Stimulated activated CD8-positive, alpha-beta memory T cell treated with anti-CD3 and anti-CD28 coated beads, Interleukin-15, amount 100 ng/mL, for 48 hours (primary cell): Measurements from ENCODE around the gene CDK6.

ENCODE experiments used
- DNase-seq, 2 donors: peaks; one replicate each; pipeline ENCODE4 v3.0.0-alpha.2; 2020; ENCODE audit warnings: low read depth in 2 of 2

Gene CDK6

DNA sequence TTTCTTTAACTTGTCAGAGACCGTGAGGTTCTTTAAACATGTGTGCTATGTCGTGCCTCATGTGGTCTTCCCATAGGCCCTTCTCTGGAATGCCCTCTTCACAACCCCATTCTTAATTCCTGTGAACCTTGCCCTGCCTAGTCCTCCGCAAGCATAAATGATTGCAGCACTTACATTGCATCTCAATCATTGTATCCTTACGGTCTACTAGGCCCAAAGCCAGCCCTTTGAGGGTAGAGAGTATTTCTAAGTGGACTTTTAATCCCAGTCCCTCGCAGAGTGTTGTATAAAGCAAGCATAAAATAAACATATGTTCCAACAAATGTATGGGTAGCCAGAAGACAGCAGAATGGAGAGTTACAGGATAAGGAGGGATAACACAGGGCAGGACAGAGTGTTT is 154.0 kb downstream of the CDK6 start:
- no peak for DNase-seq

DNA sequence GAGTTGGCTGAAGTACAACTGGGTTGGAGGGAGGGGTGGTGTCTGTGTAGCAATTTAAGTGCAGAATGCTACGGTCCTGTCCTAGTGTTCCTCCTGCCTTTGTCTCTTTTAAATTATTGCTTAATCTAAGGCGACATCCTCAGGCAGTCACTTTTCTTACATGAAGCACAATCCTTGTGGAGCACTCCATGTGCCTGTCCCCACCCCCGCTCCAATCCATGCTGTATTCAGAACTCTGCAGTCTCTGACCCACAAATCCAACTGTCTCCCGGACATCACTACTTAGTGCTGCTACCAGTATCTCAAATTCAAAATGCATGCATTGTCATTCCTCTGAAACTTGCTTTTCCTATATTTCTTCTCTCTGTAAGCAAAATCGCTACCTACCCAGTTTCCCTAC is 154.7 kb downstream of the CDK6 start:
- DNase-seq, result no peak

DNA sequence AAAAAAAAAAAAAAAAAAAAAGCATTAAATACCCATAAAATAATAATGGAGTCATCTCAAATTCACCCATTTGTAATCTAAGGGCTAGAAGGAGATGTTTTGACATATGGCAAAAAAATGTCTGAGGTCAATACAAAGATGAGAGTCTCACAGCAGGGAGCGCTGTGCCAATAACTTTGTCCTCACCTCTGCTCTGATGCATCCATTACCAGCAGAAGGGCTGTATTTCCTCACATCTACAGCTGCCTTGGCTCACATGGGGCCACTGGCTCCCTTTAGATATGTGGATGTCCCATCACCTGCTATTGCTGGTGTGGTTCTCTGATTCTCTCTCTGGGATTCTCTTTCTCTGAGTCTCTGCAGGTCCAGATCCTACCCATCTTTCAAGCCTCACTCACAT is 155.9 kb downstream of the CDK6 start:
- DNase-seq, result no peak

DNA sequence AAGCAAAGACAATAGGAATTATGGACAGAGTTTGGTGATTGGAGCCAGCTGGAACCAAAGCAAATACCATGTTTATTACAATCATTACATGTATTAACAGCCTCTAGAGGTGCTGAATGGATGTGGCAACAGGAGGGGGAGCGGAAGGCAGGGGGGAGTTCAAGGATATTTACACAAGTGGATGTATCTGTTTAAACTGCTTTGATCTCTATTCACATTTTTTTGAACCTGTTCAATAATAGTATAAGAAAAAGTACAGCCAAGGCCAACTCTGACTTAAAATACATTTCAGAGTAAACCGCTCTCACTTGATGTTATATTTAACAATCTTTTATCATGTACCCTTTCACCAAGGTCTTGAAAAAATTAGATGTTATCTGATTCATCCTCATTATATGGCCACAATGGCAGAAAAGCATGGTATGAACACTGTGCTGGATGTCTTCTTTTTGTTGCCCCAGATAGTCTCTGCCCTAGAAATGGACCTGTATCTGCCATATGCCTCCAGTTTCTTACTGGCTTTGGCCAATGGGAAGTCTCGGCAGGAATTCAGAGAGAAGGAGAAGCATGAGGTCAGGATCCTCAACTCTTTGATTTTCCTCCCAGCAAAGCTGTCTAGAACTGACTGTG is 158.0 kb downstream of the CDK6 start:
- DNase-seq, result no peak

DNA sequence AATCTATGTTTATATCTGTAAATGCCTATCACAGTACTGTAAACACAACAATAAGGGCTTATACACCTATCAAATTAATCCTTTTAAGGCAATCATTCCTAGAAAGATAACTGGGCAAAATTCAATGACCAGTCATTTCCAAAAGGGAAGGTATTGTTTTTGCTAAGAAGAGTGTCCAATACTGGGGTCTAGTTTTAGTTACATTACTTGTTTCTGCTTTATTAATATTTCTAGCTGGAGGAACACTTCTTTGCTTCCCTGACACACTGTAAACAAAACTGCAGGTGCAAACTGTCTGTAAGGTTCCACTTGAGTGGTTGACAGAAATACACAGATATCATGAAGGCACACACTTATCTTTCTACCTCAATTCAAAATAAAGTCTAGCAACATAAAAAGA is 162.0 kb downstream of the CDK6 start:
- DNase-seq, result no peak

DNA sequence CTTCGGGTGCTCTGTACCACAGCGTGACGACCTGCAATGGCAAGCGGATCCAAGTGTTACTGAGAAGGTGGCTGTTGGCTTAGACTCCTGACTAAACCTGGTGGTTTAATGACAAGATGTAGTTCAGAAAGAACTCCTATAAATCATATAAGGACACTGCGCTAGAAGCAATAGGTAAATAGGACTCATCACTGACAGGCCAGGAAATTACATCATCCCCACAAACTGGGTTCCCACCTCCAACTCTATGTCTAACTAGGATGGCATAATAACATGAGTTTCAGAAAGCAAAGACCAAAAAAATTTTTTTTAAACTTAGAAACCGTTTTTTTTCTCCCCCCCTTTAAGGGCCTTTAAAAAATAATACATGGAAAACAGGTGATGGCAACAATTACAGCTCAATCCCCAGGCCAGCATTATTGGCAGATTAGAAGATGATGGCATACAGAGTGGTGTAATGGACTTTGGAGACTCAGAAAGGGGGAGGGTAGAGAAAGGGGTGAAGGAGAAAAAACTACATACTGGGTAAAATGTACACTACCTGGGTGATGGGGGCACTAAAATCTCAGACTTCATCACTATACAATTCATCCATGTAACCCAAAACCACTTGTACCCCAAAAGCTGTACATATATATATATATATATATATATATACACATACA is 164.7 kb downstream of the CDK6 start:
- no peak for DNase-seq

DNA sequence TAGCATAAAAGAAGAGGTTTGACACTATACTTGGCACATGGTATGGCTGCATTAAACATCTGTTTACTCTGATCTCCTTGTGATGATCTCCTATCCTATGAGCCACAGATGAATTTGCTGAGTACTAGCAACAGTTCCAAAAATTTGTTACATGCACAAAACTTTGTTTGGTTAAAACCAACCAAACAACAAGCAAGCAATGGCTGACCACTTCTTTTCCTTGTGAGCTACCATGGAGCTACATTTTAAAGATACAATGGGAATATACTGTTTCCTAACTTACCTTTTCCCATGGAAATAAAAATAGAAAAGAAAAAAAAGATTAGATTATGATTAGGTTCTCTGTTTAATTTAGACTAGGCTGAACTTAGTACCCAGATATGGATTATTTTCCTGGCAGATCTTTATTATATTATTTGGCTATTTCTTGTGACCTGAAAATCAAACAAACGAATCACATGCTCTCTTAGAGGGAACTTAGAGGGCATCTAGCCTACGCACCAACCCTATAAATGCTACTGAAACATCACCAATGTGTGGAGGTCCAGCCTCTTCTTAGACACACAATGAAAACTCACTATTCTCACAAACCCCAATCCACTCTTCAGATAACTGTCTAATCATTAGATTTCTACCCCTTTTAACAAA is 166.0 kb downstream of the CDK6 start:
- DNase-seq, result no peak

DNA sequence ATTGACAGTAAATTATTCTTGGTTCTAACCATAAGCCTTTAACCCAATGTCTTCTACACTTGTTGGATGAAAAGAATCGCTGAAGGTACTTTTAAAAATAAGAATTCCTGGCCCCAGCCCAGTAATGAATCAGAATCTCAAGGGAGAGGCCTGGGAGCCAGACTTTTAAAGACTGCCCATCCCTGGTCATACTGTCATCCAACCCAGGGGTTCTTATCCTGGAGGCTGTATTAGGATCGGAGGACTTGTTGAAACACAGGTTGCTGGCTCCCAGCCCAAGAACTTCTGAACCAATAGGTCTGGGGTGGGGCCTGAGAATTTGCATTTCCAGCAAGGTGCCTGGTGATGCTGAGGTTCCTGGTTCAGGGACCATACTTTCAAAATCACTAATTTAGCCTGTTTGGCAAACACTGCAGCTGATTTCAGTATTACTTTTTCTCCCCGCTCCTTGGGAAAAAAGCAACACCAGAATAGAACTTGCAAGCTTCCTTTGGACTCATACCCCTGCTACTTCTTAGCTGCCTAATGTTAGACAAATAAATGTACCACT is 166.7 kb downstream of the CDK6 start:
- no peak for DNase-seq

DNA sequence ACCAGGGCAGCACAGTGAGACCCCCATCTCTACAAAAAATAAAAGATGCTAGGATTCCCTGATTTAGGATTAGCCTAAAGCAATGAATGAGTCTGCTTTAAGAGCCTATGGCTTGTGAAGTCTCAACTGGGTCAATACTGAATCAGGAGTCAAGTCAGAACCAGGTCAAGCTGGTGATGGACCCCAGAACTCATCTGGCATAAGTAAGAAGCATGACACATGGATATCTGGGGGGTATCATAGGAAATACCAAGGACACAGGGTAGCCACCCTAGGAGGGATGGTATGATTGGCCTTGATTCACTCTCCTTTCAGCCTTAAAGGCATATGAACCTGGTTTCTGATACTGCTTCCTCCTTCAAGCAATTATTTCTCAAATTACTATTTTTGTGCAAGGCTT is 167.8 kb downstream of the CDK6 start:
- no peak for DNase-seq

DNA sequence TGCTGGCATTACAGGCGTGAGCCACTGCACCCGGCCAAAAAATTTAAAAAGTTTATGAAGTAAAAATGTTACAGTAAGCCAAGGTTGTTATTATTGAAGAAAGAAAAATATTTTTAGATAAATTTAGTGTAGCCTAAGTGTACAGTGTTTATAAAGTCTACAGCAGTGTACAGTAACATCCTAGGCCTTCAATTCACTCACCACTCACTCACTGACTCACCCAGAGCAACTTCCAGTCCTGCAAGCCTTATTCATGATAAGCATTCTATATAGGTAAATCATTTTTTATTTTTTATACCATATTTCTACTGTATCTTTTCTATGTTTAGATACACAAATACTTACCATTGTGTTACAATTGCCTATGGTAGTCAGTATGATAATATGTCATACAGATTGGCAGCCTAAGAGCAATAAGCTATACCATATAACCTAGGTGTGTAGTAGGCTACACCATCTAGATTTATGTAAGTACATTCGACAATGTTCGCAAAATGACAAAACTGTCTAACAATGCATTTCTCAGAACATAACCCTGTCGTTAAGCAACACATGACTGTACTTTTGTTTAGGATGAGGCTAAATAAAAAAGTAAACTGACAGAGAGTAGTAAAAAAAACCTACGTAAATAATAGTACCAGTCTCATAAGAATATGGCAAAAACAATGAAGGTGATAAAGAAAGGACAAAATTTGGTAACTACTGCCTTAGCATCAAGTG is 168.4 kb downstream of the CDK6 start:
- DNase-seq, result no peak

DNA sequence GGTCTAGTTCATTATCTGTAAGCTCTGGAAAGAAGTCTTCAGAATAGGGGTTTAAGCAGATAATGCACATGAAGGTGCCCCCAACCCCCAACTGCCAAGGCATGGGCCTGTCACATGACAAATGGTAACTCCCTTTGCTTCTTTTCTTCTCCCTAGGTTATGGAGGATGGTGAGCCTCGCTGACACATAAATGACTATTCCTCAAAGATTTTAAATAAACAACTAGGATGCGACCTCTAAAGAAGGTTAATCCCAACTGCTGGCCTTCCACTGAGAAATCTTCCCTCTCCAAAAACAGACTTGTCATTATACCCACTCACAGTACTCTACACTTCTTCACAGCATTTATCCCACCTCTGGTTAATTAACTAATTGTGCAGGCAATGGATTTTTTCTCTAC is 170.4 kb downstream of the CDK6 start:
- no peak for DNase-seq

DNA sequence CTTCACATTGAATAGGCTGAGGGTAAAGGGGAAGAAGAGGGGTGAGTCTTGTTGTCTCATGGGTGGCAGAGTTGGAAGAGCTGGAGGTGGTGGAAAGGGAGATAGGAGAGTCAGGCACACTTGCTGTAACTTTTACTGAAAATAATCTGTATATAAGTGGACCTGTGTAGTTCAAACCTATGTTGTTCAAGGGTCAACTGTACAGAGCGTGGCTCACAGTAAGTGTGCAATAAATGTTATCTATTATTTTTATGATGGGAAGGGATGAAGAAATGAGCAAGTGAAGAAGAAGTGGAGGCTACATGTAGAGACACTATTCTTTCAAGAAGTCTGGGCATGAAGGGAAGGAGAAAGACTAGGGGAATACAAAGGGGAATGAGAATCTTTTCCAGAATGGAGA is 174.7 kb downstream of the CDK6 start:
- DNase-seq, result no peak

DNA sequence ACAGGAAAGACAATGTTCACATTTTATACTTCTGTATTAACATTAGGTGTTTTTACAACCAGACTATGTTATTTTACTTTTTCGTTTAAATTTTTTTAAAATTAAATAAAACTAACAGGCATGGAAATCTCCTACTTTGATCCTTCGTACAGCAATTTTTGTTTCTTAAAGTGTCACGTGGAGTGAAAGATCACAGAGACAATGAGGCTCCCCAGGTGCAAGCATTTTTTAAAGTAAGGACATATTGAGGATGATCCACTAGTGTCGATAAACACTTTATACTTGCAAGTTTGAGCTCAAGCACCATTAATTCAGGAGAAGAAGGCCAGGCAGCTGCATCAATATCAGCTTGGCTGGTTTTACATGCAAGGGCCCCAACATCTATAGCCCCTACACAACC is 177.7 kb downstream of the CDK6 start:
- DNase-seq, result no peak

DNA sequence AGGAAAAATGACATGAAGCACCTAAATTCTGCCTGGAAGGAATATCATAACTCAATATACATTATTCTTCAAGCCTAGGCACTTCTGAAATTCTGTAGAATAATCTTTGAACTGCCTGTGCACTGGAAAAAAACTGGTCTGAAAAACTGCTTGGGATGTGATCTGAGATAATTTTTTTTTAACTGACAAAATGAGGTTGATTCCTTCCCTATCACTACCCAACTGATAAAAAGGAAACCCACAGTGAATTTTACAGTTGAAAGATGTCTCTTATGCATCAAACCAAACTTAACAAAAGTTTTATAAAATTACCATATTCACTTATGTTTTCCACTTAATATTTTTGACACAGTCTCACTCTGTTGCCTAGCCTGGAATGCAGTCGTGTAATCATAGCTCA is 179.0 kb downstream of the CDK6 start:
- no peak for DNase-seq

DNA sequence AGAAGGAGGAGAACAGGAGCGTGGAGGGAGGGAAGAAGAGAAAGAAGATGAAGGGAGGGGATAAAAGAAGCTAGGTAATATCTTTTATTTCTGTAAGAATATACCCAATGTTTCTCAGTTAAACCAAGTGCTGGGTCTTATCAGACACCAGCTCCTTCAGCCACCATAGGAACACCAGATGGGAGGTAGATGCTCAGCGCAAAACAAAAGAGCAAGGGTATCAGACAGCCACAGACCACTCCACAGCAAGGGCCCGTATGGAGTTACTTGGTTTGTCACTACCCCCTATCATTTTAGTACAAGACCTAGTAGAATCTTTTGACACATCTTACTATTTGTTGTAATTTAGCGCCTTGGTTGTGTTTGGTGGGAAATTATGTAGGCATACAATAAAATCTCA is 180.3 kb downstream of the CDK6 start:
- DNase-seq, result no peak

DNA sequence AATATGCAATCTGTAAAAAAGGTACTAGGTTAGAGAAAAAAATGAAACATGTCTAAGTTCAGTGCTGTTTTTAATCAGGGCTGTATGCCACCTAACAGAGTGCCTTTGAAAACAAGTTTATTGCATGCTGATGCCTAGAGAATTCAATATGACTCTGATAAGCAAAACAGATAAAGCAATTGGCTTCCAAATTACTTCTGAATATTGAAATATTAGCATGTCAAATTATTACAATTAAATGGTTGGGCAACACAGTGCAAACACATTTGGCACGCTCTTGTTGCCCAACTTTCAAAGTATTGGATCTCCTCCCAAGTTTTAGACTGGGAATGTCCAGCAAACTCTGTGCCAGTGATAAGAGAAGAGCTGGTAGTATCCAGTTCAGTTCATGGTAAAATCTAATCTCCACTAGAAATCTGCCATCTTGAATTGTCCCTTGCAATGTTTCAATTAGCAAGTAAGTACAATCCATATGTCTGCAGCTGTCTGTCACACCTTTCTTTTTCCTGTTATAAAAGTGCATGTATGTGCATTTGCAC is 181.0 kb downstream of the CDK6 start:
- no peak for DNase-seq

DNA sequence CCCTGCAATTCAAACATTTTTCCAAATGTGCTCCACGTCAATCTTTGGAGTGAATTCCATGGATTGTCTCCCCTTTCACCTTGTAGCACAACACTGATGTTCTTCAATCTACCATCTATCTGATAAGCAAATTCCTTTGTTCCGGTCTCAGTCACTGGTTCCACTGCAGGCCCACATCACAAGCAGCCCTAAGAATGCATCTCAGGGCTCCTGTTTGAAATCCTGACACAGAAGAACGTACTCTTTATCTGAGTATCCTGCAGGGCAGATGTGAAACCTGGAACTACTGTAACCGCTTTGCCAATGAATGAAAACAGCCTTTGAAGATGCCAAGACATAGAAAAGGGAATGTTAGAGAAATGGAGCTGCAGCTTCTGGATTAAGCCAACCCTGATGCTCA is 183.2 kb downstream of the CDK6 start:
- DNase-seq, result no peak

DNA sequence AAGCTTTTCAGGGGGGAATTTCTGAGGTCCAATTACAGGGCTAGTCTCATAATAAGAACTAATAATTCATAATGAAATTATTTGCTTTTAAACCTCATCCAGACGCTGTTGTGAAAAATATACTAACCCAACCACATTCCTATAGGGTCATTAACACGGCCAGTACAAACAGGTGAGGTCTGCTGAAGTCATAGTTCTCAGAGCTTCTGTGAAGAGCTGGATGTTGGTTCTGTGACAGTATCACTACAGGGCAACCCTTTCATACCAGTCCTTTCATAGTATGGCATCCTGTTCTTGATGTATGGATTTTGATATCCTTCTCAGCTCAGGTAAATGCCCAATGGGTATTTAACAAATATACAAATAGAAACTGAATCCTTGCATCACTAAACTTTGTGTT is 183.8 kb downstream of the CDK6 start:
- DNase-seq, result no peak

DNA sequence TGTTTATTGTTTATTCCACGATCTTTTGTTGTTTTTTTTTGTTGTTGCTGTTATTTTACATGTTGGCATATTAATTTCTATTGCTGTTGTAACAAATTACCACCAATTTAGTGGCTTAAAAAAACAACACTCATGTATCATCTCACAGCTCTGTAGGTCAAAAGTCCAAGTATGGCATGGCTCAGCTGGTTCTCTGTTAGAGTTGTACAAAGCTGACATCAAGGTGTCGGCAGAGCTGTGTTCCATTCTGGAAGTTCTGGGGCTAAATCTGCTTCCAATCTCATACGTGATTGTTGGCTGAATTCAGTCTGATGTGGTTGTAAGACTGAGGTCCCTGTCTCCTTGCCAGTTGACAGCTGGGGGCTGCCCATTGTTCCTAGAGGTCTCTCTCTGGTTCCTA is 186.0 kb downstream of the CDK6 start:
- DNase-seq, result no peak

DNA sequence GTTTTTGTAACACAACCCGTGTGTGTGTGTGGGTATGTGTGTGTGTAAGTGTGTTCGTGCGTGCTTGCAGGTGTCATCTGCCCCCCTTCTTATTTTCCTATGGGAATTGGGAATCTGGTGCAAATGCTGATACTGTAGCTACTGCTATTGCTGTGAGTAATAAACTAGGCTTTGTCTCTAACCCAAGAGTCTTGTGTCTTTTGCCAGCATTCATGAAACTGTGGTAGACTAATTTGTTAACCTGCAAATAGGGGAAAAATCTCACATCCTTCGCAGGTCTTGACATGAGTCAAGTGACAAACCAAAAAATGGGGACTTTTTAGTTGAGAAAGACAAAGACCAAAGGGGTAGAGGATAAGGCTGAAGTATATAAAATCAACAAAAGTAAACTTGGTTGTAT is 188.3 kb downstream of the CDK6 start:
- DNase-seq, result no peak

DNA sequence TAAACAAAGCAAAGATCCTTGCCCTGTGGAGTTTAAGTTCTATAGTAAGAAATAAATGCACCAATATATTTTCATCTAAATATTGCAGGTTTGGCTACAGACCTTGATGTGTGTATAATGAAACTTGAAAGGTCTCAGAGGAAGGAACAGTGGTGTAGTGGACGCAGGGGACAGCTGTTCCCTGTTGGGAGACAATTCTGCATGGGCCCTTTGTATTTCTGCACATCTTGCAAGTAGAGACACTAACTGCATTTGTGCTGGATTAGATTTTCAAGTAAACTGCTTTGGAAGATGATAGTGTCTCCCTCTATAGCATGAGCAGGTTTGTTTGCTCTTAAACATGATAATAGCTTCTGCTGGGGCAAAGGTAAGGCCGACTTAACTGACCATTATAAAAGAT is 188.7 kb downstream of the CDK6 start:
- DNase-seq, result no peak

DNA sequence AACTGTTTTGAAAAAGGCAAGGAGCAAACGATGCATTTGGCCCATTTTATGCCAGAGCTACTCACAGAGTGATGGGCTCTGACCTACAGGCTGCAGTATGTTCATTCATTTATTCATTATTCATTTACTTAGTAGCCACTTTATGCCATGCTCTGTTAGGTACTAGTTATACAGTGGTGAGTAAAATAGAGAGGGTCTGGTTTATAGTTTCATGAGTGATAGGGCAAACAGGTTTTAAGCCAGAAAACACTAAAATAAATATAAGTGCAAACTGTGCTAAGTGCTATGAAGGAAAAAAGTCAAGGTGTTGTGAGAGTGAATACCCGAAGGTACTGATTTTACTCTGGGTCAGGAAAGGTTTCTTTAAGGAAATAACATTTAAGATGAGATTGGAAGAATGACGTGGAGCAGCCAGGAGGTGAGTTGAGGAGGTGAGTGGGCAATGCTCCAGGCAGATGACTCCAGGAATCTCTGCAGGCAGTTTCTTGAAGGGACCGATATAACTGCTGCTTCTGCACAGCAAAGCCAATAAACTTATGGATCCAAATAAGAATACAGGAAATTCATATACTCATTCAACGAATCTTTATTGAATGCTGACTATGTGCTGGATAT is 189.3 kb downstream of the CDK6 start:
- no peak for DNase-seq
